ENCODE measurements around the gene UNC45B. TPM values are rescaled to one million over a fixed set of nuclear protein-coding genes. Genes with fewer than 3 reads are reported as not detected.
"Not testable (repeated sequence)": the region's sequence is repeated elsewhere in the genome, so short reads cannot be mapped to it uniquely, and the experiment has no call there.

Gene UNC45B
- total and polyA plus RNA-seq, 2 of the 8 experiments (the other 6 are each of a cell fraction or from before 2014, with no cell fraction given): 0.06 to 0.15 TPM

GRCh38 chr17:35234315-35234714, 86.7 kb downstream of the UNC45B start:
- H4K20me1 ChIP-seq (replicated peaks in 1 of 2; ENCODE audit: control insufficient read depth in 1 of 2, insufficient read depth in 2 of 2, low read length in 2 of 2); H4K91ac ChIP-seq (replicated peaks; ENCODE audit: insufficient read length, low read length); H3K79me1 ChIP-seq (ENCODE audit: low read depth, low read length); H3K23me2 ChIP-seq (ENCODE audit: low read depth, low read length); H3K4ac ChIP-seq (replicated peaks; ENCODE audit: insufficient read length, low read depth, low read length); H3K4me2 ChIP-seq (ENCODE audit: insufficient read depth in 1 of 2, low read depth in 2 of 2, low read length in 2 of 2); H4K5ac ChIP-seq (ENCODE audit: insufficient read length, low read depth, low read length); H2AK5ac ChIP-seq (ENCODE audit: low read depth, low read length); H2BK20ac ChIP-seq (ENCODE audit: low read length); H3K4me1 ChIP-seq (replicated peaks in 1 of 4; ENCODE audit: control insufficient read depth in 3 of 4, insufficient read depth in 4 of 4, low read length in 3 of 4); H2BK5ac ChIP-seq (ENCODE audit: low read depth, low read length); H2AFZ ChIP-seq (ENCODE audit: low read length); H3K79me2 ChIP-seq (ENCODE audit: control insufficient read depth in 1 of 2, insufficient read depth in 2 of 2, low read length in 2 of 2); H3K56ac ChIP-seq (replicated peaks; ENCODE audit: insufficient read length, low read depth, low read length); H3K23ac ChIP-seq (ENCODE audit: insufficient read length); H3K4me3 ChIP-seq (ENCODE audit: extremely low read depth in 1 of 4, insufficient read depth in 2 of 4, low read depth in 3 of 4, low read length in 4 of 4); H3K18ac ChIP-seq (ENCODE audit: extremely low read depth, low read length); H2BK120ac ChIP-seq (replicated peaks; ENCODE audit: low read depth, low read length); CTCF ChIA-PET (ENCODE audit: partially characterized antibody); H4K8ac ChIP-seq (ENCODE audit: extremely low read depth, insufficient read depth, low read length); FAIRE-seq; H3K27ac ChIP-seq (ENCODE audit: low read depth, low read length); H3K36me3 ChIP-seq (ENCODE audit: control insufficient read depth in 2 of 4, insufficient read depth in 4 of 4, low read length in 3 of 4); H2BK12ac ChIP-seq (ENCODE audit: low read depth, low read length); DNase-seq (ENCODE audit: low read depth in 1 of 2, low spot score in 2 of 2); H3K14ac ChIP-seq (ENCODE audit: insufficient read length); H3K9ac ChIP-seq (replicated peaks in 1 of 4; ENCODE audit: extremely low read depth in 1 of 4, low read depth in 3 of 4, low read length in 3 of 4); H2BK15ac ChIP-seq (ENCODE audit: low read length); H3K9me3 ChIP-seq (ENCODE audit: insufficient read depth in 2 of 2, low read depth in 1 of 2, low read length in 1 of 2); H3K27me3 ChIP-seq (replicated peaks in 1 of 4; ENCODE audit: control insufficient read depth in 3 of 4, extremely low read depth in 1 of 4, insufficient read depth in 3 of 4, low read length in 3 of 4): not testable (repeated sequence)
- 71% methylated on average over 4 of the region's 4 CpGs; no CpG with 5 or more reads in 1 of the 2 experiments for WGBS, 2 experiments (ENCODE audit: extremely low coverage in 1 of 2, insufficient coverage in 1 of 2, insufficient read length in 1 of 2, insufficient replicate concordance in 2 of 2, low coverage in 1 of 2, low lambda C conversion rate in 2 of 2, missing lambda C conversion rate in 1 of 2)
- POLR2A ChIA-PET (ENCODE audit: partially characterized antibody): interaction anchor here (1.4 kb wide), 1 partner anchor 9 kb away, joined by 6 read pairs; the partner anchor contains the start of gene SLFN5
